ENCODE measurements around the gene FSIP1. TPM values are rescaled to one million over a fixed set of nuclear protein-coding genes. Genes with fewer than 3 reads are reported as not detected.

FSIP1 gene
- total RNA-seq, 2 experiments from 2014 or later: 0.22 to 0.34 TPM

DNA sequence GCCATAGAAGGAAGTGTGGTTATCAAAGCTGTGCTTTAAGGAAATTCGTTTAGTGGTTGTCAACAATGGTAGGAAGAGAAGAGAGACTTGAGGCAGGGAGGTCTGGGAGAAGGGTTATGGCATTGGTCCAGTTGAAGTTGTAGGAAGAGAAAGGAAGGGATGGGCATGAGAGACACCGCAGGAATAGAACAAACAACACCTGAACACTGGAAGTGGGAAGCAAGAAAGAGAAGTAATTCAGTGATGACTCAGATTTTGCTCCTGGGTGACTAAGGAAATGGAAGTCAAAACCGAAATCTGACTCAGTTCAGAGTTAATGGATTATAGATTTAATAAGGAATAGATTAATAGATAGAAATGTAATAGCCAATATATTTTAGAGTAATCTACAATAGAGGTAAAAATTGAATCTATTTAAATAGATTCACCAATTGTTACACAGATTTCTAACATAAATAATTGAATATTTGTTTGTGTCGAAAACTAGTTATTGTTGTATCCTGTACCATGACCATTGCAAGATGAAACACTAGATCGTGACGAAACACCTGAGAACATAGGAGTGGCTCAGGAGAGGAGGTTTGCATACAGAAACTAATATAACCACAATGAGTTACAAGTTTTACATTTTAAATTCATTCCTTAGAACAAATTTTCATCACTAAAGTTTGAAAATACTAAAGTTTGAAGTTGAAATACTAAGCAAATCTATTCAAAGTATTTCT, 165.7 kb downstream of the FSIP1 start:
- H3K36me3 Mint-ChIP-seq (ENCODE audit: low read depth): peaks cover 4% of the 10 kb centered on the region

DNA sequence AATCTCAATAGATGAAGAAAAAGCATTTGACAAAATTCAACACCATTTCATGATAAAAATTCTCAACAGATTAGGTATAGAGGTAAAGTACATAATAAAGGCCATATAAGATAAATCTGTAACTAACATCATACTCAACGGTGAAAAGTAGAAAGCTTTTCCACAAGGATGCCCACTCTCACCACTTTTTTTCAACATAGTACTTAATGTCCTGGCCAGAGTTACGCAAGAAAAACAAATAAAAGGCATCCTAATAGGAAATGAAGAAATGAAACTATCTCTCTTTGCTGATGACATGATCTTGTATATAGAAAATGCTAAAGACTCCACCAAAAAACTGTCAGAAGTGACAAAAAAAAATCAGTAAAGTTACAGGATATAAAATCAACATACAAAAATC, 168.8 kb downstream of the FSIP1 start:
- CTCF ChIA-PET: no interaction called here

More for the DNA sequence above, 165.7 kb downstream of the FSIP1 start:
- Mint-ChIP-seq H3K4me3 (no peak overlapping the region), H3K27ac (no peak overlapping the region), H3K4me1 (ENCODE audit: low read depth) (no peaks in the 10 kb centered on the region), H3K9me3 (peaks cover 16% of the 10 kb centered on the region), H3K27me3 (no peaks in the 10 kb centered on the region)
- Histone ChIP-seq H3K36me3 (ENCODE audit: insufficient read depth, low read length) (no peaks in the 10 kb centered on the region), H3K9me3 (ENCODE audit: control insufficient read depth in 1 of 2, insufficient read depth in 1 of 2, low read length in 2 of 2) (peaks cover 4% of the 10 kb centered on the region in 2 experiments), H3K4me3 (ENCODE audit: low read length) (no peak overlapping the region), H3K27ac (ENCODE audit: low read depth in 1 of 2, low read length in 2 of 2) (no peak overlapping the region), H3K4me1 (ENCODE audit: insufficient read depth, low read length) (peaks cover 4% of the 10 kb centered on the region), H3K27me3 (ENCODE audit: control insufficient read depth in 1 of 2, insufficient read depth in 2 of 2, low read length in 2 of 2) (no peaks in the 10 kb centered on the region)
- ChIA-PET CTCF (no interaction called here), POLR2A (no interaction called here)
- TF ChIP-seq, protein P1, sequence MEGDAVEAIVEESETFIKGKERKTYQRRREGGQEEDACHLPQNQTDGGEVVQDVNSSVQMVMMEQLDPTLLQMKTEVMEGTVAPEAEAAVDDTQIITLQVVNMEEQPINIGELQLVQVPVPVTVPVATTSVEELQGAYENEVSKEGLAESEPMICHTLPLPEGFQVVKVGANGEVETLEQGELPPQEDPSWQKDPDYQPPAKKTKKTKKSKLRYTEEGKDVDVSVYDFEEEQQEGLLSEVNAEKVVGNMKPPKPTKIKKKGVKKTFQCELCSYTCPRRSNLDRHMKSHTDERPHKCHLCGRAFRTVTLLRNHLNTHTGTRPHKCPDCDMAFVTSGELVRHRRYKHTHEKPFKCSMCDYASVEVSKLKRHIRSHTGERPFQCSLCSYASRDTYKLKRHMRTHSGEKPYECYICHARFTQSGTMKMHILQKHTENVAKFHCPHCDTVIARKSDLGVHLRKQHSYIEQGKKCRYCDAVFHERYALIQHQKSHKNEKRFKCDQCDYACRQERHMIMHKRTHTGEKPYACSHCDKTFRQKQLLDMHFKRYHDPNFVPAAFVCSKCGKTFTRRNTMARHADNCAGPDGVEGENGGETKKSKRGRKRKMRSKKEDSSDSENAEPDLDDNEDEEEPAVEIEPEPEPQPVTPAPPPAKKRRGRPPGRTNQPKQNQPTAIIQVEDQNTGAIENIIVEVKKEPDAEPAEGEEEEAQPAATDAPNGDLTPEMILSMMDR (IDR thresholded peaks at IDR 0.05): no peak
- DNase-seq: no peak
- intact Hi-C loops (cut with DNase I, micrococcal nuclease): no loop called here
- no peak for ATAC-seq (ENCODE audit: poor library complexity)

DNA sequence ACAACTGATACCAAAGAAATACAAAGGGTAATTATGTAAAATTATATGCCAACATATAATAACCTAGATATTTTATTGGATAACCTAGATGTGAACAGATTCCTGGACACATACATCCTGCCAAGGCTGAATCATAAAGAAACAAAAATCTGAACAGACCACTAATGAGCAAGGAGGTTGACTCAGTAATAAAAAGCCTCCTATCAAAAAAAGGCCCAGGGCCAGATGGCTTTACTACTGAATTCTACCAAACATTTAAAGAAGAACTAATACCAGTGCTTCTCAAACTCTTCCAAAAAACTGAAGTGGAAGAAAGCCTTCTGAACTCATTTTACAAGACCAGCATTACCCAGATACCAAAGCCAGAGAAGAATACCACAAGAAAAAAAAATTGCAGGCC, 169.4 kb downstream of the FSIP1 start:
- H3K4me3 Mint-ChIP-seq: no peak overlapping the region
- DNase-seq (no peak), ATAC-seq (ENCODE audit: poor library complexity) (no peak)
- no peak overlapping the region for H3K4me3 ChIP-seq (ENCODE audit: low read length)
- ChIA-PET CTCF (no interaction called here), POLR2A (no interaction called here)
- peaks cover 20 to 22% of the 10 kb centered on the region in 2 experiments for H3K9me3 ChIP-seq (ENCODE audit: control insufficient read depth in 1 of 2, insufficient read depth in 1 of 2, low read length in 2 of 2)
- no peaks in the 10 kb centered on the region for H3K27me3 ChIP-seq (ENCODE audit: control insufficient read depth in 1 of 2, insufficient read depth in 2 of 2, low read length in 2 of 2)
- H3K27ac Mint-ChIP-seq: no peak overlapping the region
- TF ChIP-seq, protein P1 (IDR thresholded peaks at IDR 0.05): no peak
- no peak overlapping the region for H3K27ac ChIP-seq (ENCODE audit: low read depth in 1 of 2, low read length in 2 of 2)
- H3K9me3 Mint-ChIP-seq: peaks cover 22% of the 10 kb centered on the region
- no peaks in the 10 kb centered on the region for H3K27me3 Mint-ChIP-seq
- no peaks in the 10 kb centered on the region for H3K4me1 ChIP-seq (ENCODE audit: insufficient read depth, low read length)
- intact Hi-C loops (cut with DNase I, micrococcal nuclease): no loop called here
- H3K4me1 Mint-ChIP-seq (ENCODE audit: low read depth): no peaks in the 10 kb centered on the region
- H3K36me3 Mint-ChIP-seq (ENCODE audit: low read depth): peaks cover 9% of the 10 kb centered on the region
- H3K36me3 ChIP-seq (ENCODE audit: insufficient read depth, low read length): no peaks in the 10 kb centered on the region

More for the DNA sequence above, 168.8 kb downstream of the FSIP1 start:
- intact Hi-C loops (cut with DNase I, micrococcal nuclease): no loop called here
- no peaks in the 10 kb centered on the region for H3K36me3 ChIP-seq (ENCODE audit: insufficient read depth, low read length)
- ATAC-seq (ENCODE audit: poor library complexity) (no peak), DNase-seq (no peak)
- H3K9me3 ChIP-seq (ENCODE audit: control insufficient read depth in 1 of 2, insufficient read depth in 1 of 2, low read length in 2 of 2): peaks cover 20 to 22% of the 10 kb centered on the region in 2 experiments
- peaks cover 9% of the 10 kb centered on the region for H3K36me3 Mint-ChIP-seq (ENCODE audit: low read depth)
- no peaks in the 10 kb centered on the region for H3K27me3 ChIP-seq (ENCODE audit: control insufficient read depth in 1 of 2, insufficient read depth in 2 of 2, low read length in 2 of 2)
- no peaks in the 10 kb centered on the region for H3K27me3 Mint-ChIP-seq
- H3K9me3 Mint-ChIP-seq: peaks cover 22% of the 10 kb centered on the region
- H3K4me1 Mint-ChIP-seq (ENCODE audit: low read depth): no peaks in the 10 kb centered on the region
- TF ChIP-seq, protein P1 (IDR thresholded peaks at IDR 0.05): no peak
- H3K27ac ChIP-seq (ENCODE audit: low read depth in 1 of 2, low read length in 2 of 2): no peak overlapping the region
- H3K4me3 ChIP-seq (ENCODE audit: low read length): no peak overlapping the region
- POLR2A ChIA-PET: no interaction called here
- H3K27ac Mint-ChIP-seq: no peak overlapping the region
- H3K4me1 ChIP-seq (ENCODE audit: insufficient read depth, low read length): no peaks in the 10 kb centered on the region
- no peak overlapping the region for H3K4me3 Mint-ChIP-seq

Data from CD4-positive, alpha-beta T cell (primary cell).